Stimulated activated naive CD8-positive, alpha-beta T cell treated with anti-CD3 and anti-CD28 coated beads, Interleukin-15, Interleukin-2, amounts not matched to agents 100 U/mL and 50 U/mL, for 24 hours (primary cell): ENCODE results near the gene RPA3.

Experiments
- ATAC-seq: fragments of 150-1000 bp; cut with Tn5 transposase; one replicate; pipeline ENCODE4 v1.10.0; 2021
- DNase-seq: peaks from one replicate; pipeline ENCODE4 v3.0.0; 2021

The RPA3 gene

DNA sequence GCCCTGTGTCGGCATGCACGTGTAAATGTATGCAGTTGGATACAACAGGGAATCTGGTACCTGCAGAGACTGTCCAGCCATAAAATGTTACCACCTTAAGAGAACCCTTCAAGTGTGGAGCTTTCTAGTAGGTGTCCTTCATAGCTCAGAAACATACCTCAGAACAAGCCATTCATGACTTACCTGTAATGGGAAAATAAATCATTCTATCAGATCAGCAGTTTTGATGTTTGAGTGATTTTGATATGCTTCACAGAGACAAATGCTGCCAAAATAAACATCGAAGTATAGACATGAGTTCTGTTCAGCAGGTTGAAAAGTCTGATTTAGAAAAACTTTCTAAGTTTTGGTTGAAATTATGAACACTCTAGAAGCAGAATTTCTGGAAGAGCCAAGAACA is 111.4 kb downstream of the RPA3 start:
- no peak for ATAC-seq
- no peak for DNase-seq

GRCh38 chr7:7596176-7596575 is 122.2 kb downstream of the RPA3 start:
- ATAC-seq (no peak), DNase-seq (no peak)

DNA sequence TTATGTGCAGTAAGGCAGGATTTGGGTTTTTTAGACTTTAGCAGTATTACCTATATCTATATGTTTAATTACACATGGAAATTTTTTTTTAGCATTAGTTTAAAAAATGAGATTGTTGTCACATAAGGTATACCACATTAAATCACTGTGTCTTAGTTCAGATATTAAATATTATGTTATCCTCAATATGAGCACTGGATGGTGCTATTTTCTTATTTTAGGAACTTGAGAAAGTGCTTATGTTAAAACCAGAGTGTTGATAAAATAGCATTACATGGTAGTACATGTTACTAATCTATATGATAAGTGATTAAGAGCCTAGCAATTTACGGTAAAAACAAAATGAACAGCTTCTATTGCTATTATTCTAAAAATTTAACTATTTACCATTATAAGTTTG is 123.0 kb downstream of the RPA3 start:
- DNase-seq (no peak), ATAC-seq (no peak)
